ENCODE results near the gene PTPRG. TPM values are rescaled to one million over a fixed set of nuclear protein-coding genes. Genes with fewer than 3 reads are reported as not detected.

Gene PTPRG
- total RNA-seq, 2 experiments from 2014 or later: 0.24 to 0.37 TPM

DNA sequence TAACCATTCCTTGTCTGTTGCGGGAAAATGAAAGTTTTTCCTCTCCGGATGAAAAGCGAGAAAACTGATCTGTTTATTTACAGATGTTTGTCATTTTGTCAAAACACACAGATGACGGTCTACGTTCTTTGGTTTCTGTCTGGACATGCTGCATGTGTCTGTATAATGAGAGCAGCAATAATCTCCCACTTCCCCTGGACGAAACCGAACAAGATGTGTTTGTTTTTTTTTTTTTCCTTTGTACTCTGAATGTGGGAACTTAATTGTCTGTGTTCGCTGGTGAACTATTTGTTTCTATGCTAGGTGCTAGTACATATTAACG is 33.6 kb downstream of the PTPRG start:
- intact Hi-C loops (cut with micrococcal nuclease): no loop called here
- H3K4me3 Mint-ChIP-seq: no peak overlapping the region
- no peaks in the 10 kb centered on the region for H3K9me3 Mint-ChIP-seq
- no peaks in the 10 kb centered on the region for H3K4me1 Mint-ChIP-seq (ENCODE audit: low read depth)
- no peaks in the 10 kb centered on the region for H3K27me3 Mint-ChIP-seq (ENCODE audit: low read depth)
- no peak overlapping the region for H3K27ac Mint-ChIP-seq
- CTCF ChIA-PET: no interaction called here
- no peaks in the 10 kb centered on the region for H3K36me3 Mint-ChIP-seq (ENCODE audit: low read depth)
- DNase-seq: no peak

DNA sequence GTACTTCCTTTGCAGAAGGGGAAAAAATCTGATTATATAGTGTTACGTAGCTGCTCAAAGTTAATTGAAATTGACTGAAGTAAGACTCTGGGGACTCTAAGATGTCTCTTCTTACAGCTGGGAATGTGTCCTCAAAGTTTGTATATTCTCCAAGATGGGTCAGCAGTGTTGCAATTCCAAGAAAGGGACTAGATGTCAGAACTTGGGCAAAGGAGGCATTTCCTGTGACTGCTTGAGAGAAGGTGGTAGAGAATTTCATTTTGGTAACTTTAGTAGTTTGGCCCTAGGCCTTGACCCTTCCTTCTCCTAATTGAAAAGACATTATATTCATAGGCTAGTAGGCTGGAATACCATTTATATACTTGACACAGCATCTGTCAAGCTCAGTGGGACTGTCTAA is 33.9 kb downstream of the PTPRG start:
- no peaks in the 10 kb centered on the region for H3K9me3 Mint-ChIP-seq
- no peaks in the 10 kb centered on the region for H3K27me3 Mint-ChIP-seq (ENCODE audit: low read depth)
- DNase-seq: no peak

DNA sequence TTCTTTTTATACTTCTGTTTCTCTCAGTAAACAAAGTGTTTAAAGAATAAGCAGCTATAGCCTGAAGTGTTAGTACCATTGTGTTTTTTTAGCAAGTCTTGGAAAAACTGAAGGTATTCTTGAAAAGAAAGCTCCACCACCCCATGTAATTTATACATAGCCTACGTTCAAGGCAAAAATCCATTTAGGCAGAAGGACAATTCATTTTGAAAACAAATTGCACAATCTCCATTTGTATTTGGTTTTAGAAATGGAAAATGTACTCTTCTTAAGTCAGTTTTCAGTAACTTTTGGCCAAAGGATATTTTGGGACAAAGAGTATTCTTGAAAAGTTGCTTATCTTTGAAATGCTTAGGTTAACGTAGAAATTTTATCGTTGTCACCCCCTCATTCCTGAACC is 34.5 kb downstream of the PTPRG start:
- Mint-ChIP-seq H3K4me1 (ENCODE audit: low read depth) (no peaks in the 10 kb centered on the region), H3K9me3 (no peaks in the 10 kb centered on the region), H3K27me3 (ENCODE audit: low read depth) (no peaks in the 10 kb centered on the region), H3K4me3 (no peak overlapping the region), H3K27ac (no peak overlapping the region), H3K36me3 (ENCODE audit: low read depth) (no peaks in the 10 kb centered on the region)
- CTCF ChIA-PET: interaction anchor here (0.6 kb wide), 1 partner anchor 590 kb away, joined by 4 read pairs; no protein-coding TSS in a partner anchor
- intact Hi-C loops (cut with micrococcal nuclease): no loop called here
- no peak for DNase-seq

More for the DNA sequence above, 33.9 kb downstream of the PTPRG start:
- H3K4me1 Mint-ChIP-seq (ENCODE audit: low read depth): no peaks in the 10 kb centered on the region
- CTCF ChIA-PET: no interaction called here
- intact Hi-C loops (cut with micrococcal nuclease): no loop called here
- no peaks in the 10 kb centered on the region for H3K36me3 Mint-ChIP-seq (ENCODE audit: low read depth)
- no peak overlapping the region for H3K27ac Mint-ChIP-seq
- no peak overlapping the region for H3K4me3 Mint-ChIP-seq

DNA sequence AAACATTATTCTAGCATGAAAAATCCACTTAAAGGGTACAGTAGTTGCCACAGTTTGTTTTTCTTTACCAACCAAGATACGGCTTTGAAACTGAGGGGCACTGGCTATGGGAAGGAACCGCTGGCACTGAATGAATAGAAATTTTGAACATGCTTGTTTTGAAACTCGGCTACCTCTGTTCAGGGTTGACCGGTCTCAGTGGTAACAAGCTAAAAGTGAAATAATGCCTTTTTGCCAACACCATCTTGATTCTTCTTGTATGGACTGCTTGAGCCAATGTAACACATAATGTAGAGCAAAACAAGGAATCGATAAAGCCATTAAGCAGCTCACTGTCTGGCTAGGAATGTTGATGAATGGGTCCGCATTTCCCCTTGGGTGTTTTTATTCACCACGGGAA is 36.5 kb downstream of the PTPRG start:
- Mint-ChIP-seq H3K27ac (no peak overlapping the region), H3K4me3 (no peak overlapping the region), H3K4me1 (ENCODE audit: low read depth) (no peaks in the 10 kb centered on the region), H3K27me3 (ENCODE audit: low read depth) (no peaks in the 10 kb centered on the region), H3K36me3 (ENCODE audit: low read depth) (no peaks in the 10 kb centered on the region), H3K9me3 (no peaks in the 10 kb centered on the region)
- DNase-seq: no peak
- intact Hi-C loops (cut with micrococcal nuclease): no loop called here
- CTCF ChIA-PET: no interaction called here

DNA sequence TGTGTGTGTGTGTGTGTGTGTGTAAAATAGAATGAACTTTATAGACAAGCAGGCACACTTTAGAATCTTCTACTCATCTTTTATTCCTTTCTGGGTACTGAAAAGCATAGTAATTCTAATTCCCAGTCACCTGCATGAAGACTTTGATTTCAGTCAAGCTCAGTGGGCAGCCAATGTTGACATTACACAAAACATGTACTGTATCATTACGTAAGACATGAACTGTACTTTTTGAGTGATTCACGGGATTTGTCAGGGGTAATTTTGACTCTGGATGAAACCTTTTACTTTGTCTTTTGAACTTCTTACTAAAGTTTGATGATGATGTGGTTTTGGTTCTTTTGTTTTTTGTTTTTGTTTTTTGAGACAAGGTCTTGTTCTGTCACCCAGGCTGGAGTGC is 38.8 kb downstream of the PTPRG start:
- CTCF ChIA-PET: no interaction called here
- Mint-ChIP-seq H3K27me3 (ENCODE audit: low read depth) (no peaks in the 10 kb centered on the region), H3K4me3 (no peak overlapping the region), H3K9me3 (no peaks in the 10 kb centered on the region), H3K4me1 (ENCODE audit: low read depth) (no peaks in the 10 kb centered on the region), H3K27ac (no peak overlapping the region), H3K36me3 (ENCODE audit: low read depth) (no peaks in the 10 kb centered on the region)
- intact Hi-C loops (cut with micrococcal nuclease): no loop called here
- DNase-seq: no peak

DNA sequence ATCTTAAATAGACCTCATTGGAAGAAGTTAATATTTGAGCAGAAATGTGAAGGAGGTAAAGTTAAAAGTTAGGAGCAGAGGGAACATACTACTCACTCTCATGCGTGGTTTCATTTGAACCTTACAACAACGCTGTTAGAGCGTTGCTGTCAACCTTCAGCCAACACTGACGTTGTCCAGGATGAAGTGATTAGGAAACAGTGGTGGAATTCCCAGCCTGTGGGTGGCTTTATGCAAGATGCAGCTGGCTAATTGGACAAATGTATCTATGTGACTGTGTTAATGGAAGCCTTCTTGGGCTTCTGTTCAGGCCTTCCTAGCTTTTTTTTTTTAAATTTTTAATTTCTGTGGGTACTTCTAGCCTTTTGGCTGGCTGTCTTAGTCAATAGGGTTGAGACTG is 40.5 kb downstream of the PTPRG start:
- no peak overlapping the region for H3K4me3 Mint-ChIP-seq
- H3K9me3 Mint-ChIP-seq: no peaks in the 10 kb centered on the region
- CTCF ChIA-PET: interaction anchor here (0.7 kb wide), 1 partner anchor 71 kb away, joined by 4 read pairs; no protein-coding TSS in a partner anchor
- no peaks in the 10 kb centered on the region for H3K27me3 Mint-ChIP-seq (ENCODE audit: low read depth)
- H3K4me1 Mint-ChIP-seq (ENCODE audit: low read depth): no peaks in the 10 kb centered on the region
- no peak overlapping the region for H3K27ac Mint-ChIP-seq
- intact Hi-C loops (cut with micrococcal nuclease): no loop called here
- DNase-seq: no peak
- no peaks in the 10 kb centered on the region for H3K36me3 Mint-ChIP-seq (ENCODE audit: low read depth)

DNA sequence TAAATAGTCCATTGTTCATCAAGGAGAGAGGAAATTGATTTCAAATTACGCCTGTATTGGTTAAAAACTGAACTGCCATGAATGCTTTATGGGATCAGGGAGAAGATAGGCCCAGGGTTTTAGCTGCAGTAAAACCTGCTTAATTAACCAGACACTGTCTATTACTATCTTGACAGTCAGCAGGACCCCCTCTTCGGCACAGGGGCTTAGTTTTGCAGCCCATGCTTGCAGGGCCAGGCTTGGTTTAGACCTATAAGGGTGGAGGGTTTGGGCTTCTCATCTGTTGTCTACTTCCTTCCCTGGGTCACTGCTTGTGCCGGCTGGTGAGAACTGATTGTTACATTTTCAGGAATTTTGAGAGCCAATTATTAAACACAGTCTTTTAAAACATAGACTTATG is 41.1 kb downstream of the PTPRG start:
- no peaks in the 10 kb centered on the region for H3K4me1 Mint-ChIP-seq (ENCODE audit: low read depth)
- H3K36me3 Mint-ChIP-seq (ENCODE audit: low read depth): no peaks in the 10 kb centered on the region
- intact Hi-C loops (cut with micrococcal nuclease): no loop called here
- CTCF ChIA-PET: no interaction called here
- no peak for DNase-seq
- H3K27me3 Mint-ChIP-seq (ENCODE audit: low read depth): no peaks in the 10 kb centered on the region
- H3K9me3 Mint-ChIP-seq: no peaks in the 10 kb centered on the region
- H3K27ac Mint-ChIP-seq: no peak overlapping the region
- H3K4me3 Mint-ChIP-seq: no peak overlapping the region

DNA sequence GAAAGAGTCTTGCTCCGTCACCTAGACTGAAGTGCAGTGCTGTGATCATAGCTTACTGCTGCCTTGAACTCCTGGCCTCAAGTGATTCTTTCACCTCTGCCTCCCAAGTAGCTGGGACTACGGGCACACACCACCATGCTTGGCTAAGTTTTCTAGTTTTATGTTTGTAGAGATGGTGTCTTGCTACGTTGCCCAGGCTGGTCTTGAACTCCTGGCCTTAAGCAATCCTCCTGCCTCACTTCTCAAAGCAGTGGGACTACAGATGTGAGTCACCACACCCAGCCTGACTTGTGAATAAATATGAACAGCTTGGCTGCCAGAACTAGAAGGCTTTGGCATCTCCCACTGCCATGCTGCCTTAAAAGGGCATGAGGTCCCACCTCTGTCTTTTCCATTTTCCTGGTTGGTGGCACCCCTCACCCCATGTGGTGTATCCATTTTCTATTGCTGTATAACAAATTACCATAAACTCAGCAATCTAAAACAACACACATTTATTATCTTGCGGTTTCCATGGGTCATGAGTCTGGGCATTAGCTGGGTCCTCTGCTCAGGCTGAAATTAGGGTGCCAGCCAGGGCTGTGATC is 44.3 kb downstream of the PTPRG start:
- intact Hi-C loops (cut with micrococcal nuclease): no loop called here
- no peaks in the 10 kb centered on the region for H3K4me1 Mint-ChIP-seq (ENCODE audit: low read depth)
- H3K9me3 Mint-ChIP-seq: no peaks in the 10 kb centered on the region
- no peak for DNase-seq
- H3K36me3 Mint-ChIP-seq (ENCODE audit: low read depth): no peaks in the 10 kb centered on the region
- no peak overlapping the region for H3K27ac Mint-ChIP-seq
- CTCF ChIA-PET: no interaction called here
- H3K27me3 Mint-ChIP-seq (ENCODE audit: low read depth): no peaks in the 10 kb centered on the region
- no peak overlapping the region for H3K4me3 Mint-ChIP-seq

DNA sequence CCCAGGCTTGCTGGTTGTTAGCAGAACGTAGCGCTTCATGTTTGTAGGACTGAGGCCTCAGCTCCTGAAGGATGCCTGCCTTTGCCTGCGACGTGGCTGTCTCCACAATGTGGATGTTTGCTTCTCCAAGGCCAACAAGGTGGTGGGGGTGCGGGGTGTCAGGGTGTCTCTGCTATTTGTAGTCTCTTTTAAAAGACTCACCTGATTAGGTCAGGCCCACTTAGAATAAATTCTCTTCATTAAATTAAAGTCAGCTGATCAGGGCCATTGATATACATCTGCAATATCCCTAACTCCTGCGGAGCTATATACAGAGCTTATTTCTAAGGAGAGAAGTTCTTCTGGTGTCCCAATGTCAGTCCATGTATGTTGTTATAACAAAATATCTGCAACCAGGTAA is 44.8 kb downstream of the PTPRG start:
- CTCF ChIA-PET: no interaction called here
- Mint-ChIP-seq H3K4me1 (ENCODE audit: low read depth) (no peaks in the 10 kb centered on the region), H3K27ac (no peak overlapping the region), H3K27me3 (ENCODE audit: low read depth) (no peaks in the 10 kb centered on the region), H3K36me3 (ENCODE audit: low read depth) (no peaks in the 10 kb centered on the region), H3K9me3 (no peaks in the 10 kb centered on the region), H3K4me3 (no peak overlapping the region)
- DNase-seq: no peak
- intact Hi-C loops (cut with micrococcal nuclease): no loop called here

DNA sequence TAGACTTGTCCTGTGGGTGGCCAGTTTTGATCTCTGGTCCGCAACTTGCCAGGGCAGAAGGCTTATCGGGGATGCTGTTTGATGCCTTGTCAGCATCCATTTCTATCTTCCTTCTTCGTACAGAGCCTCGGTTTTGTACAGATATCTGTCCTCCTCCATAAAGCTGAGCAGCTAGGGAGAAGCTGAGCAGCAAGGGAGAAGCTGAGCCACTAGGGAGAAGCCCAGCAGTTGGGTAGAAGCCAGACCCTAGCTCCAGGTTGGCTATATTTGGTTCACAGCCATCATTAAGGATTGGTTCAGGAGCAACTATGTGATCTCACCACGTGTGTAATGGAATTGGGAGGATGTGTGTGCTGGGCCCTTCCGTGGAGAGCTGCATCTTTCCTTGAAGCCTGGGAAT is 46.7 kb downstream of the PTPRG start:
- Mint-ChIP-seq H3K4me1 (ENCODE audit: low read depth) (no peaks in the 10 kb centered on the region), H3K27ac (no peak overlapping the region), H3K9me3 (no peaks in the 10 kb centered on the region), H3K4me3 (no peak overlapping the region), H3K36me3 (ENCODE audit: low read depth) (no peaks in the 10 kb centered on the region), H3K27me3 (ENCODE audit: low read depth) (no peaks in the 10 kb centered on the region)
- intact Hi-C loops (cut with micrococcal nuclease): no loop called here
- CTCF ChIA-PET: no interaction called here
- DNase-seq: no peak

DNA sequence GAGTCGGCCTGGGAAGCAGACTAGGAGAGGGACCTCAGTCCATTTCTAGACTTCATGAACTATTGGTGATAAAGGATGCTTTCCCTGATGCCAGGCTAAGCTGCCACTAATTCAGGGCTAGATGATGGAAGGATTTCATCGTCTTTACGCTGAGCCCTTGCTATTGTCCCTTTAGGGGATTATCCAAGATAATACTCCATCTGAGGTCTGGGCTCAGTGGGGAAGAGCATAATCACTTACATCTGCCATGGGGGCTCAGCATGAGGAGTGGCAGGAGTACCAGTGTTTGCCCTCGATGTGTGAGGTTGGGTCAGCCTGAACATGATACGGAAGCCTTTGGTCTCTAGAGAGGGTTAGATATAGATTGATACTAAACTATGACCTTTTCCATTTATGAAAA is 47.3 kb downstream of the PTPRG start:
- CTCF ChIA-PET: no interaction called here

DNA sequence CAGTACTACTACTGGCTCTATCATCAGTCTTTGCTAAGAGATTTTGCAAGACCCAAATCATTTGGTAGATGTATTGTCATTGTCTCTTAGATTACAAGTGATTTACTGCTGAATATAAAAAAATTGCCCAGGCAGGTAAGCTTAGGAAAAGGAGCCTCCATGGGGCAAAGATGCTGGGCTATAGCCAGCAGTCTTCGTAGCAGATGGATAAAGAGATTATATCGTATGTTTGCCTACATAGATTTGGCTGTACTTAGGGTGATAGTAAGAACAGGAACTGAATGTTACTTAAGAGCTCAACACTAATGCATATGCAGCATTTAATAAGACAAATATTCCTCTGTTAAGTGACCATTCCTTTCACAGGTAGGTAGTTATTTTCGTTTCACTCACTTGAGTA is 48.9 kb downstream of the PTPRG start:
- intact Hi-C loops (cut with micrococcal nuclease): no loop called here
- no peak for DNase-seq
- Mint-ChIP-seq H3K9me3 (no peaks in the 10 kb centered on the region), H3K4me1 (ENCODE audit: low read depth) (no peaks in the 10 kb centered on the region), H3K27me3 (ENCODE audit: low read depth) (no peaks in the 10 kb centered on the region), H3K4me3 (no peak overlapping the region), H3K27ac (no peak overlapping the region), H3K36me3 (ENCODE audit: low read depth) (no peaks in the 10 kb centered on the region)
- CTCF ChIA-PET: interaction anchor here (0.6 kb wide), 1 partner anchor 339 kb away, joined by 4 read pairs; no protein-coding TSS in a partner anchor

More for the DNA sequence above, 47.3 kb downstream of the PTPRG start:
- Mint-ChIP-seq H3K9me3 (no peaks in the 10 kb centered on the region), H3K27me3 (ENCODE audit: low read depth) (no peaks in the 10 kb centered on the region), H3K36me3 (ENCODE audit: low read depth) (no peaks in the 10 kb centered on the region), H3K27ac (no peak overlapping the region), H3K4me1 (ENCODE audit: low read depth) (no peaks in the 10 kb centered on the region), H3K4me3 (no peak overlapping the region)
- intact Hi-C loops (cut with micrococcal nuclease): no loop called here
- DNase-seq: no peak

DNA sequence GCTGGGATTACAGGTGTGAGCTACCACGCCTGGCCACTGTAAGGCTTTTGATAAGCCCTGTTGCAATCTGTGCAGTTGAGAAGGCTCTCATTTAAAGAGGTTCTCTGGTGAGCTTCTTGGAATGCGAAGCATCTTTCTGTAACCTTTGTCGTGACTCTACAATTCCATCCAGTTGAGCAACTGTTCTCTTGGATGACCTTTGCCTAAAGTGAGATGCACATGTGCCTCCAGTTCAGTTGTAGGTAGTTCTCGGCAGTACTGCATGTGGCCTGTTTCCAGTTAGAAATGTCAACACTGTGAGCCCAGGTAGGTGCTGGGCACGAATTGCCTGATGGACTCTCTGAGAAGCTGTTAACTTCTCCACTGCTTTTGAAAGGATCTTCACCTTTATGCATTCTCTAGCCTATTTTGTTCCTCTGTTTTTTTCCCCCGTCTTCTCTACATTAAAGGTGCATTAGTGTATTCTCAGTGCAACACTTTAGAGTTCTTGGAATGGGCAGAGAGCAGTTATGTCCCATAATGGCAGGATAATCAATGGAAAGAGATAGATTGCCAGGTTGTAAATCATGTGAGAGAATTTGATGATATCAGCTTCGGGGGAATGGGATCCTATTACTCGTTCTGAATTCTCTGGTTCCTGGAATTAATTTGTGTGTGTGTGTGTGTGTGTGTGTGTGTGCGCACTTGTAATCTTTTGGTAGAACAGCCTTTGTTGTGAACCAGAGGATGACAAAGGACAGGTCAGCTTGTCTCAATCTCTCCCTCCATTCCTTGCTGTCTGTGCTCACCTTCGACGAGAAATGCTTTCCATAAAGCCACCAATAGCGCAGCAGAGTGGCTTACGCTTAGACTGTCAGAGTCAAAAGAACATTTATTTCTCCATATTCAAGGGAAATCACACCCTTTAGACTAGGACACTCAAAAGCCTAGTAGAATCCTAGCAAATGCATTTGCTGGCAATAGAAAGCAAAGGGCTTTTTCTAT is 51.1 kb downstream of the PTPRG start:
- CTCF ChIA-PET: no interaction called here
- H3K27me3 Mint-ChIP-seq (ENCODE audit: low read depth): peaks cover 2% of the 10 kb centered on the region
- H3K36me3 Mint-ChIP-seq (ENCODE audit: low read depth): no peaks in the 10 kb centered on the region
- H3K4me3 Mint-ChIP-seq: no peak overlapping the region
- H3K4me1 Mint-ChIP-seq (ENCODE audit: low read depth): no peaks in the 10 kb centered on the region
- H3K9me3 Mint-ChIP-seq: no peaks in the 10 kb centered on the region
- H3K27ac Mint-ChIP-seq: no peak overlapping the region
- DNase-seq: no peak
- intact Hi-C loops (cut with micrococcal nuclease): no loop called here
